ENCODE results near the gene TPPP. TPM values are rescaled to one million over a fixed set of nuclear protein-coding genes. Genes with fewer than 3 reads are reported as not detected.

Gene TPPP
- total and polyA plus RNA-seq, 2 experiments from 2014 or later, result 0.48 to 1.4 TPM

GRCh38 chr5:623531-623930 lies 69.6 kb downstream of the TPPP start:
- Mint-ChIP-seq H3K9me3 (no peaks in the 10 kb centered on the region), H3K4me3 (no peak overlapping the region), H3K27me3 (ENCODE audit: insufficient read depth, low read depth, poor library complexity) (peaks cover 1% of the 10 kb centered on the region), H3K36me3 (ENCODE audit: low read depth) (peaks cover 74% of the 10 kb centered on the region), H3K4me1 (no peaks in the 10 kb centered on the region), H3K27ac (peak overlapping the region; percentile 9; the same call in 1 of the 2 replicates)
- Histone ChIP-seq H3K4me2 (no peak overlapping the region), H3K4me3 (no peak overlapping the region), H3K36me3 (ENCODE audit: insufficient read depth) (peaks cover 31% of the 10 kb centered on the region; the same call in 1 of the 2 replicates), H4K20me1 (replicated peaks; ENCODE audit: insufficient read depth) (peaks cover 13% of the 10 kb centered on the region), H3K4me1 (ENCODE audit: insufficient read depth) (no peaks in the 10 kb centered on the region), H3K9me2 (ENCODE audit: insufficient read depth) (no peaks in the 10 kb centered on the region), H3K27ac (ENCODE audit: low read depth) (no peak overlapping the region), H2AFZ (no peak overlapping the region), H3F3A (replicated peaks; ENCODE audit: low read depth) (no peaks in the 10 kb centered on the region), H3K27me3 (ENCODE audit: insufficient read depth) (no peaks in the 10 kb centered on the region), H3K79me2 (replicated peaks; ENCODE audit: insufficient read depth) (peaks cover 16% of the 10 kb centered on the region)
- TF ChIP-seq CREB1 (CRISPR knock-in tag; IDR thresholded peaks at IDR 0.05; ENCODE audit: low read depth) (no peak), JUNB (IDR thresholded peaks at IDR 0.05; ENCODE audit: unreplicated experiment) (no peak), ETS1 (IDR thresholded peaks at IDR 0.05) (no peak), EZH2phosphoT487 (IDR thresholded peaks at IDR 0.05; ENCODE audit: unreplicated experiment) (no peak), POLR2AphosphoS5 (IDR thresholded peaks at IDR 0.05; ENCODE audit: low read depth) (no peak), STAT1 (IDR thresholded peaks at IDR 0.05; ENCODE audit: unreplicated experiment) (no peak), REST (IDR thresholded peaks at IDR 0.05; ENCODE audit: unreplicated experiment) (no peak), EZH2 (IDR thresholded peaks at IDR 0.05; ENCODE audit: low read depth, unreplicated experiment) (no peak), NANOG (IDR thresholded peaks at IDR 0.05; ENCODE audit: borderline replicate concordance) (no peak), ZNF462 (CRISPR knock-in tag; IDR thresholded peaks at IDR 0.05) (no peak), ZNF114 (CRISPR knock-in tag; IDR thresholded peaks at IDR 0.05) (no peak), CTCF (conservative IDR thresholded peaks at IDR 0.05; ENCODE audit: low read depth in 2 of 2) (no peak), ZNF331 (CRISPR knock-in tag; IDR thresholded peaks at IDR 0.05; ENCODE audit: low read depth) (no peak)
- DNase-seq (ENCODE audit: low spot score), result no peak
- no peak for ATAC-seq

All from GM23338 (cell line).